ENCODE measurements around the gene SAYSD1.

Gene SAYSD1

GRCh38 chr6:39055661-39056060 lies 59.3 kb downstream of the SAYSD1 start:
- DNase-seq = no peak

GRCh38 chr6:39054577-39055142 lies 60.3 kb downstream of the SAYSD1 start:
- no peak for DNase-seq
